Lung microvascular endothelial cell (primary cell): ENCODE results near the gene TENM3. TPM values are rescaled to one million over a fixed set of nuclear protein-coding genes. Genes with fewer than 3 reads are reported as not detected.

Source experiments
- DNase-seq, 2 donors: peaks; one replicate each; pipeline versions ENCODE4 v3.0.0 to v3.0.0-alpha.2; 2010; ENCODE audit warnings: low read depth in 2 of 2
- total RNA-seq: library from RNA; depleted of rRNA; stranded (reverse); fragments of >200 nt; gene quantifications from 2 replicates; pipeline ENCODE4 v1.2.1, GENCODE V29; 2014

Gene TENM3
- total RNA-seq, 1 donor from 2014 or later: 45.4 TPM

DNA sequence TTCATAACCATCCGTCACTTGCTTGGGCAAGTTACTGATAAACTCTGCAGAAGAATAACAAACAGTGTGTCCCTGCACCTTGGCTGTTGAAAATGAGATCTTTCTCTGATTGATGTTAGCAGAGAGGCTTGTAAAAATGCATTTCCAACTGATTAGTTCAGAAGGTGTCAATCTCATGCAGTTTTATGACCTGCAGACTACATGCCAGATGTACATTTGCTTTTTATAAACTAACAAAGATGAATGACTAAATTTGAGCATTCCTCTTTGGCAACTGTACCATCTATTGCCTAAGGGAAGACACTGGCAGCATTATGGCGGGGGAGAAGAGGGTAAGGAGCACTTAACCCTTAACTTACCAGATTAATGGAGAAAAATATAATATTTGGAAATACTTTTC lies 481.2 kb downstream of the TENM3 start:
- no peak for DNase-seq

DNA sequence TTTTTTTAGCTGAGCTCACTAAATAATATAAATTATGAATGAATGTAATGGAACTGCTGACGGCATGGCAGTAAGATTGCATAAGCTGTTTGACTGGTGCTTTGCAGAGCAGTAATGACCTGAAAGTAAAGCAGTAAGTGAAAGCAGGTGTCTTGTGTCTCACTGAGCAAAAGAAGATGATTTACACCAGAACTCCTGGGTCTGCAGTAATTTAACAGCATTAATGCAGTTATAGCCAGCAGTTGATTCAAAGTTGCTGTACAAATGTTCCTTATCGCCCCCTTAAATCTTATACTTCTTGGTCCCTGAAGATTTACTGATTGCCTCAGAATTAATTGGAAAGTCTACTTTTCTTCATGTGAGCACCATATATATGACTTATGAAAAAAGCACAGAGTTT lies 486.3 kb downstream of the TENM3 start:
- DNase-seq: no peak

DNA sequence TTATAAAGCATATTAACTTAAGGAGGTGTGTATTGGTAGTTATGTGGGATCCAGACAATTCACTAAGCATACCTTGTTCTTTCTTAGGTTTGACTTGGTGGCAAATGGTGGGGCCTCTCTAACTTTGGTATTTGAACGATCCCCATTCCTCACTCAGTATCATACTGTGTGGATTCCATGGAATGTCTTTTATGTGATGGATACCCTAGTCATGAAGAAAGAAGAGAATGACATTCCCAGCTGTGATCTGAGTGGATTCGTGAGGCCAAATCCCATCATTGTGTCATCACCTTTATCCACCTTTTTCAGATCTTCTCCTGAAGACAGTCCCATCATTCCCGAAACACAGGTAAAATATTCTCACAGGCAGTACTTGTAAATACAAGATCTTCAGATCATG lies 487.6 kb downstream of the TENM3 start:
- no peak for DNase-seq

DNA sequence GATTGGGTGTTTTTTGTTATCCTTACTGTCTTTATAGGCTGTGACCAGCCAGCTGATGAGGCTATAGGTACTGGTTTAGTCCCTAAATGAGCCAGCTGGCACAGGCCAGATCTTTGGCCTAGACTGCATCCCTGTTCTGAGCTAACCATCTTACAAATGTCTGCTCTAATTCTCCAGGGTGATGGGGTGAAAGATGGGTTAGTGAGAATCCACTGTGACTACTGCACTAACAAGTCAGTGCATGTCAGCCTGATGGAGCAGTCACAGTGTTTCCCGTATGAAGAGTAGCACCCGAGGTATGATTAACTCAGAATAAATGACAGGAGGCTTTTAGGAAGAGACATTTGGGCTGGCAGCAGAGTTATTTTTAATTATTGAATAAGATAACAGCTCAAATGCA lies 493.0 kb downstream of the TENM3 start:
- DNase-seq: no peak

DNA sequence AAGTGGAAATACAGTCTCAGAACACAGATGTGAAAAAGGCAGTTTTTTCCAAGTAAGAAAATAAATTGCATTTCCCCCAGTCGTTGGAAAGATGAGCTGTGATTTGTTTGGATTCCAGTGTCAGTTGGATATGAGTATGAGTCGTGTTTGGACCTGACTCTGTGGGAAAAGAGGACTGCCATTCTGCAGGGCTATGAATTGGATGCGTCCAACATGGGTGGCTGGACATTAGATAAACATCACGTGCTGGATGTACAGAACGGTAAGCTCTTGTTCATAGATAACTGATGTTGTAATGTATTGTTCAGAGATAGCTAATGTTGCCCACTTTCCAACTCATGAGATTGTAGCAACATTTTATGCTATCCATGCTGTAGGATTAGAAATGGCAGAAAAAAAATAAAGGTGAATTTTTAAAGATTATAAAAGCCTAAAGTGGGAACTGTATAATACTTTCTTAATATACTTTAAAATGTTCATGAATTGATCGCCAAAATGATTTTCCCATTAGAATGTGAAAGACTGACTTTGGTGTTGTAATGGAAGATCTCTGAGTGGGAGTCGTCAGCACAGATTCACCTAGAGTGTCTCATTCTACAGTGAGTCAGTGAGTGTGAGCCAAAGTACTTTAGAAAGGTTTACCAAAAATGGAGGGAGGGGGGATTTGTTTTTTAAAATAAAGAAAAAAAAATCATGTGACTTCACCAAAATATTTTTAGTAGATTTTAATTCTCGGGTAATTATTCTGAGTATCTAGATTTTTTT lies 495.3 kb downstream of the TENM3 start:
- no peak for DNase-seq

DNA sequence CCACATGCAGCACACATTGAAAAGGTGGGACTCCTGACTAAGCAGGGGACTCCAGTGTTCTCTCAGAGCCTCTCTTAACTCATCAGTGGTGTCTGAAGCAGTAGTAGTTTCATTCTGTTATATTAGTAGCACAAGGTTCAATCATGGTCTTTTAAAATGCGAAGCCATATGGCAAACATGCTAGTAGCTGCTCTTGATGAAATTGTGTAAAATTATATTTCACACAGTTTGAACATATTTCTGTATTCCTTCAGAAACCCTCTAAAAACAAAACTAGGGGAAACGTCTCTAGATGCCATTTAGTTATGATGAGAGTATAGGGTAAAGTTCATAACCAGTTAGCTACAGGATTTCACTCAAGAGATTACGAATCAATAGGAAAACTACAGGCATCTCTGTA lies 497.1 kb downstream of the TENM3 start:
- no peak for DNase-seq

DNA sequence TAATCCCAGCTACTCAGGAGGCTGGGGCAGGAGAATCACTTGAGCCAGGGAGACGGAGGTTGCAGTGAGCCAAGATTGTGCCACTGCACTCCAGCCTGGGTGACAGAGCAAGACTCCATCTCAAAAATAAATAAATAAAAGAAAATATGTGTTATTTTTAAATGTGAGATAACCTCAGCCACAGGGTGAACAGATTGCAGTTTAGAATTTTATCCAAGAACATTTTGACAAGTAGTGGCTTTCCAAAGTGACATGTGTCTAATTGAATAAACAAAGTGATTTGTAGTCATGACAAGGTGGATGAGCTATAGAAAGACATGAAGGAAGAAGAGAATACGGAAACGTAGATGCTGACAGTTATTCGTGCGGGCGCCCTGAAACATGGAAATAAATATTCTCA lies 497.9 kb downstream of the TENM3 start:
- no peak for DNase-seq

DNA sequence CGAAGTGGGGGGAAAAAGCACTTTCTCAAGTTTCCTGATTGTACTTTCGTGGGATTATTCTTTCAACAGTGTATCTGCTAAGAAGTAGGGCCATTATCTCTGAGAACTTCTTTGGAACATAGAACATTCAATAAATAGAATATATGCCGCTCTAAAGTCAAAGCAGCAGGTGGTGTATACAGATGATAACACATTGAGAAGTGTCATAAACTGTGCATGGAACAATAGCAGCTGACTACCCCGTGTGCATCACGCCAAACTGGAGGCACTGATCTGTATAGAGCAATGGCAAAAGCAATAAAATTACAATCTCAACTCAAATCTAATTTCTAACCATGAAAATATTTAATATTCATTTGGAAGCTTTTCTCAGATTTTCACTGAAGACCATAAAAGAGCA lies 498.7 kb downstream of the TENM3 start:
- no peak for DNase-seq

DNA sequence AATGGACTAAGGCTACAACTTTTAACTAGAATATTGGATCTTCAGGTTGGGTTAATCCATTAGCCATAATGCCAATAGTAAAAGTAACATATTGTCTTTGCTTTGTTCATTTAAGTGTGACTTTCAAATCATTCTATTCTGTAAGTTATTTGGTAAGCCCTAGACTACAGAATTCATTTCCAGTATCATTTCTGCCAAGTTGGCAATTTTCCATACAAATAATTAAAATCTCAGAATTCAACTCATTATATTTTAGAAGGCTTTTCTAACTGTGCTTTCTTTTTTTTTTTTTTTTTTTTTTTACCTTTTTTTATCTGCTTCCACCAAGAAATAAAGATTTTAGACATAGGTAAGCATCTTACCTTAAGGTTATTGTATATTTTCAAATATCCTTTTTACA lies 500.6 kb downstream of the TENM3 start:
- no peak for DNase-seq

DNA sequence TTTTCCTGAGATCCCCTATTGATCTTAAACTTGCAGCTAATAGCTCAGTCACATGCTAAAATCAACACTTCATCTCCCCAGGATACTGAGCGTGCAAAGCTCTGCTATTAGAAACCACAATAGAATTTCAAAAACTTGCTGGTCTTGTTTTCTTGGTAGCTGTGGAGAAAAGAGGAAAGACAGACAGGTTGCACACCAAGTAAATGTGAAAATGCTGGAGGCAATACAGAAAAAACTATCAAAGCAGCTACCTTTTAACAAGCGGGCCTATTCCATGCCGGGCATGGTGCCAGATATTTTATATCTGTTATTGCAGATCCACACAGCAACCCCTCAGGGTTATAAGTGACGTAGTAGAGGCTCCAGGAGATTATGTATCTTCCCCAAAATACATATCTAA lies 502.0 kb downstream of the TENM3 start:
- peak in 1 of 2 donors; percentile 79 for DNase-seq

DNA sequence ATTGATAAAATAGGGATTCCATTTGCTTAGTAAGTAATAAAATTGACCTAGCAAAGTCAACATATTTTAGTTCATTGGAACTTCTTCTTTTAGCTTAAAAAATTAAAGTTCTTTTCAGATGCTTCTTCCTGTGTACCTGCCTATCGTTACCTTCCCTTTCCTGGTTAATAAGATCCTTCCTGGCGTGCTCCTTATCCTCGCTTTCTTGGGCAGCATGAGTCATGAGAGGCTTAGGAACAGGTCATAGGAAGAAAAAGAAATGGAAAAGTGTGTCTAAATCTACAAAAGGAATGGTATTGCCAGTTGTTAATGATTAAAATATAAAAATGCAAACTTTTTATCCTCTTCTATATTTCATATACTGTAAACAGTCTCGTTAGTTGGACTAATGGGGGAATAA lies 503.7 kb downstream of the TENM3 start:
- DNase-seq: peak in 1 of 2 donors; percentile 42

DNA sequence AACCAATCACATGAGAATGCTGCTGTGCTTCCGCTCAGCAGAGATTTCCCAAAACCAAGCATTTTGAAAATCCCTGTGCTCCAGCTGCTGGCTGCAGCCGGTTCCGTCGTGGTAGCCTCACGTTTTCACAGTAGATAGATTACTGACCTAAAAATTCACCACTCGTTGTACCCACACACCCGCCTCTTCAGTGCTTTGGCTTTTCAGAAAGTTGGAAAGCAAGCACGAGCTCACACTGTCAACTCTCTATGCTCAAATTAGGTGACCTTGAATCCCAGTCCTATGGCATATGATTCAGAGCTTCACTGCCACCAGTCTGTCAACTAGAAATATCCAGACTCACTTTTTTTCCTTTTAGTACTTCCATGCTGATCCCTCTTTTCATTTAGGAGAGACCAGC lies 505.1 kb downstream of the TENM3 start:
- no peak for DNase-seq

DNA sequence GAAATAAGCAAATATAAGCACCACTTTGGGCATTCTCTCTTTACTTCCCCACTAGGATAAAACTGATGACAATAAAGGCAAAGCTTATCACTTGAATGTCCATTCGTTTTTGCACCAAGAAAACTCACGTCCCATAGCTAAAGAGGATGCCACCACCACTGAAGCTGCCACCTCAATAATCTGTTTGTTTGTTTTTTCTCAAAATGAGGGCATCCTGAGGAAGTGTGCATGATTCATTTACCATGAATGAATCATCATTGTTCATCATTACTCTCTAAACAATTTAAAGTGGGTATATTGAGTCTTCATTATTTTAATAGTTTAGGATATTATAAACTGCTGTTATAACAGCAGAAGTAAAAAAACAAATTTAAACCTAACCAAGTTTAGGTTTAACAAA lies 505.7 kb downstream of the TENM3 start:
- DNase-seq: peak; percentile 38 to 72

DNA sequence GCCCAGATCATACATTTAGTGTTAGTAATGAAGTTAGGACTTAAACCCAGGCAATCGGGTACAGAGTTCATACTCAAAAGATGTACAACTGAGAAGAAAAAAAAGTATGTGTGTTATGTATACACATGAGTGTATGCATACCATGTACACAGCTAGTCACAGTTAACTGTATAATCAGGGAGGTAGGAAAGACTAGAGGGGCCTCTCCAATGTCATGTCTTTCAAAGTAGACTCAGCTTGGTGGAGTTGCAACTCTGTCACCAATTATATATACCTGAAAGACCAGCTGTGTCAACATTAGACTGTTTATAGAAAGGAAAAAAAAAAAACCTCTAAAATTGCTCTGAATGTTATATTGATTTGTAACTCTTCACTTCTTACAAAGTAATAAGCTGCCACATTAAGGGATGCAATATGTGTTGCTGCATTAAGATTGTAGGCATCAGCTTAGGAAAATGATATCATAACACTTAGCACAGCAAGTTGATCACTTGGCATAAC lies 506.5 kb downstream of the TENM3 start:
- peak in 1 of 2 donors; percentile 40 for DNase-seq

DNA sequence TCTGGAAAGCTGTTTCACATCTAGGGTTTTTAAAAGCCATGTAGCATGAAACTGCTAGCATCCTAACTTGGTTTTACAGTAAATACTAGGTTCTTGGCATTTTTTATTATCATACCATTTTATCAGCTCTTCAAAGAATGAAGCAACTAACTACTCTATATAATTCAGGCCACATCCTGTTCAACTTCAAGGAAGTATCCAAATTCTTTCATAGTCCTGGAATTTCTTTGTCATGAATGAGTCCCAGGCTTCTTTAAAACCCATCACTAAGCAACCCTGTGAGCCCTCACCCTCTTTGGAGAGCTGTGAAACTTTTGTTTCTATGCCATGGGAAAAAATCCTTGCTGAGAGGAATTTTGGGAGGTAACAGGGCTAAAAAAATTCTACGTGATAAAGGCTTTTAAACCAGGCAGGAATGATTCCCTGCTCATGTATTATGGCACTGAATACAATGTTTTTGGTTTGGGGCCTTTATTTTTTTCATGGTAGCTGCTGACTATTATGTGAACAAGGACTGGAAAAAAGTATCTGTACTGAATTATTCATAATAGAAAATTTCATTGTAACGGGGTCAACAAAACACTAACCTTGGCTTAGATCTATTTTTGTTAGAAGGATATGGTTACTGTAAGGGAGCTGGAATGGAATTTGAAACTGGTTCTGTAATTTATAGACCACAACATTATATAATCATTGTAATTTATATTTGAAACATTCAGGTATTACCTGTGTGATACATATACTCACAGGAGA lies 509.1 kb downstream of the TENM3 start:
- DNase-seq: peak; percentile 69 to 84

DNA sequence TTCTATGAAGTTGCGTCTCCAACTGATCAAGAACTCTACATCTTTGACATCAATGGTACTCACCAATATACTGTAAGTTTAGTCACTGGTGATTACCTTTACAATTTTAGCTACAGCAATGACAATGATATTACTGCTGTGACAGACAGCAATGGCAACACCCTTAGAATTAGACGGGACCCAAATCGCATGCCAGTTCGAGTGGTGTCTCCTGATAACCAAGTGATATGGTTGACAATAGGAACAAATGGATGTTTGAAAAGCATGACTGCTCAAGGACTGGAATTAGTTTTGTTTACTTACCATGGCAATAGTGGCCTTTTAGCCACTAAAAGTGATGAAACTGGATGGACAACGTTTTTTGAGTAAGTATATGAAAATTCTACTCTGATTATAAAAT lies 511.7 kb downstream of the TENM3 start:
- DNase-seq: no peak

DNA sequence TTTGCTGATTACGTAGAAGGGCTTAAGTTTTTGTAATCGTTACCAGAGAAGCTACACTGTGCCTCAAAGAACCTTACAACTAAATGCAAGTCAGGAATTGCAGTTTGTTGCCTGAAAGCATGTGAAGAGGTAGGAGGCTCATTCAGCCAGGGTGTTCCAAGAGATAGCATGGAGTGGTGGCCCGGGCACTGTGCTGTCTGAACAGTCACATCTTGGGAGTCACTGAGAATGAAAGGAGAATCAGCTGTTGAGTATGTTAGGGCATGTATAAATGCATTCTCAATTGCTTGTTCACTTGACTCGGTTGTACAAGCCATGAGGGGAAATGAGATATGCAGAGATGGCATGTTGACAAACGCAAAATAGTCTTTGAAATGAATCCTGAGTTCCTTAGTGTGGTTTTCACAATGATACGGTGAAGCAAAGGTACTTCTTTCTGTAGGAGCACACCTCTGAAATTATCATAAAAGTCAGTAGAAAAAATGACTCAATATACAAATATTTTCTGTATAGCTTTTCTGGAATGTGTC lies 513.0 kb downstream of the TENM3 start:
- no peak for DNase-seq

DNA sequence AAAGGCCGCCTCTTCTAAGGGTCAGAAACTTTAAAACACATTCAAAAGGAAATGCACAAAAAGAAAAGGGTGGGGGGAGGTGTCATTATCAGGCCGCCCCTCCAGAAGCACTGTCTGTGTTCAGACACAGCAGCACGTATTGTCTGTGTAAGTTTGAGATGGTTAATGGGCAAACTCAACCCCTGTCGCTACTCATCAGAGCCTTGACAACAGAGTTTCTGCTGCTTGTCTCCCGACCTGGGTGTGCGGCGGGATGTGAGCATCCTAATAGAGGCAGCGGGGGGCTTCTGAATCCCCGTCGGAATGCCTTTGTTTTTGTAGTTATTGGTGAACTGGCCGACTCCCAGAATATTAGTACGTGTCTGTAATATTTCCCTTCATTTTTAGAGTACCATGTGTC lies 515.1 kb downstream of the TENM3 start:
- DNase-seq: no peak

DNA sequence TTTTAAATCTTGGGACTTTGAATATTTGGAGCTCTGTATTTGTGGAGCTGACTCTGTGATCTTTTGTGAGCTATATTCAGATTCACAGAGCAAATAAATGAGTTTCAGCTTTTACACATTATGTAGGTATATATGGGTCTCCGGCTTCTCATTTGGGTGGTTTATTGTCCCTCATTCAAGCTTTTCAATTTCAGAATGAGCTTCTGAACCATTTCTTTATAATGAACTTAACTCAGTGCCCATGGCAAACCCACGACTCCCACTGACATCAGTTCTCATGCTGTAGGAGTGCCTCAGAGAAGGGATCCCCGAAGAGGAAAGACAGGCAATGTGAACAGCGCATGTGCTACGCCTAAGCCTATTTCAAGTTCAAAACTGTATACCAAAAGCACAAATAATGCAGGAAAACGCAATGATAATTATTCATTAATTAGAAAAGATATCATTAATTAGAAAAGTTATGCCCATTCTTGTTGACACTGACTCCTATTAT lies 517.4 kb downstream of the TENM3 start:
- no peak for DNase-seq

DNA sequence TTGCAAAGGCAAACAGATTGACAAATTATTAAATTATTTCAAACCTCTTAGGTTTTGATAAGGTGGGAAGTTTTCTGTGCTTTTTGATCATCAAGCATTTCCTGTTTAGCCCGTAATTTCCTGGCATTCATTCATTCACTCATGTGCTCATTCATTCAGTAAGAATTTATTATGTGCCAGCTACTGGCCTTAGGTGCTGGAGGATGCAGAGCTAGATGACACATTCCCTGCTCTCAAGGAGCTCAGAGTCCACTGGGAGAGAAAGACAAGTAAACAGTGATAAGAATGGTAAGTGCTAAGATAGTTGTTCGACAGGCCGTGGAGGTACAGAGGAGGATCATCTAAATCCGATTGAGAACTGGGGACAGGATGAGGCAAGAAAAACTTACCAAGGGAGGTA lies 520.9 kb downstream of the TENM3 start:
- peak in 1 of 2 donors; percentile 59 for DNase-seq

DNA sequence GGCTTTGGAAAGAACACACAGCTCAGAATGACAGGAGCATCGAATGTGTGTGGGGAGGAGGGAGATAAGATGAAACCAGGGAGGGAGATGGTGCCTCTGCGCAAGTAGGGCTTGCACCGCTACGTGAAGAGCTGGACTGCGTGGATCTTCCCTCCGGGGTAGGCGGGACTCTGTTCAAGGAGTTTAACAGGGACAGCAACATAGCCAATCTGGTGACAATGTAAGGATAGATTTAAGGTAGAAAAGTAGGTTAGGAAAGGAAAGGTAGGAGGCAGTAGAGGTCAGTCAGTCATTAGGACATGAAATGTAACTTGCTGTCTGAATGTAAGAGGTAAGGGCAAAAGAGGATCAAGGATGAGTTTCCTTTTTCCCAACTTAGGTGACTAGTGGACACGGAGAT lies 521.4 kb downstream of the TENM3 start:
- peak in 1 of 2 donors; percentile 3 for DNase-seq
